ENCODE data around the gene SH3RF3.

- TF ChIP-seq, protein P1, sequence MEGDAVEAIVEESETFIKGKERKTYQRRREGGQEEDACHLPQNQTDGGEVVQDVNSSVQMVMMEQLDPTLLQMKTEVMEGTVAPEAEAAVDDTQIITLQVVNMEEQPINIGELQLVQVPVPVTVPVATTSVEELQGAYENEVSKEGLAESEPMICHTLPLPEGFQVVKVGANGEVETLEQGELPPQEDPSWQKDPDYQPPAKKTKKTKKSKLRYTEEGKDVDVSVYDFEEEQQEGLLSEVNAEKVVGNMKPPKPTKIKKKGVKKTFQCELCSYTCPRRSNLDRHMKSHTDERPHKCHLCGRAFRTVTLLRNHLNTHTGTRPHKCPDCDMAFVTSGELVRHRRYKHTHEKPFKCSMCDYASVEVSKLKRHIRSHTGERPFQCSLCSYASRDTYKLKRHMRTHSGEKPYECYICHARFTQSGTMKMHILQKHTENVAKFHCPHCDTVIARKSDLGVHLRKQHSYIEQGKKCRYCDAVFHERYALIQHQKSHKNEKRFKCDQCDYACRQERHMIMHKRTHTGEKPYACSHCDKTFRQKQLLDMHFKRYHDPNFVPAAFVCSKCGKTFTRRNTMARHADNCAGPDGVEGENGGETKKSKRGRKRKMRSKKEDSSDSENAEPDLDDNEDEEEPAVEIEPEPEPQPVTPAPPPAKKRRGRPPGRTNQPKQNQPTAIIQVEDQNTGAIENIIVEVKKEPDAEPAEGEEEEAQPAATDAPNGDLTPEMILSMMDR (IDR thresholded peaks at IDR 0.05; ENCODE audit: low read depth, low read length), result no peak
- TF ChIP-seq POLR2A (IDR thresholded peaks at IDR 0.05; ENCODE audit: extremely low read depth, insufficient read length), result no peak
- TF ChIP-seq MYC (IDR thresholded peaks at IDR 0.05; ENCODE audit: low read depth, low read length), result no peak
- no peak for TF ChIP-seq MAX (IDR thresholded peaks at IDR 0.05; ENCODE audit: low read depth, low read length)
These were observed 404.8 kb downstream of the SH3RF3 start for GRCh38 chr2:109533823-109534222.

Measured in NB4 (cell line).